Cortex of kidney (tissue), 1 donor: ENCODE data around the gene SOWAHA.
"Not testable (repeated sequence)": the region's sequence is repeated elsewhere in the genome, so short reads cannot be mapped to it uniquely, and the experiment has no call there.

Experiments used
- DNase-seq: peaks from one replicate; lab custom pipeline; 2025; lab: John Stamatoyannopoulos, UW

SOWAHA gene

GRCh38 chr5:132778129-132778528, 35.0 kb upstream of the SOWAHA start:
- no peak for DNase-seq

- DNase-seq = no peak
These were observed 34.2 kb upstream of the SOWAHA start for GRCh38 chr5:132778856-132779255.

- DNase-seq = no peak
These were observed 33.1 kb upstream of the SOWAHA start for GRCh38 chr5:132779961-132780360.

GRCh38 chr5:132780577-132780976, 32.5 kb upstream of the SOWAHA start:
- no peak for DNase-seq

- DNase-seq = no peak
These were observed 32.1 kb upstream of the SOWAHA start for GRCh38 chr5:132781029-132781428.

GRCh38 chr5:132782101-132782500, 31.0 kb upstream of the SOWAHA start:
- no peak for DNase-seq

GRCh38 chr5:132785365-132785764, 27.7 kb upstream of the SOWAHA start:
- DNase-seq = no peak

GRCh38 chr5:132785864-132786263, 27.2 kb upstream of the SOWAHA start:
- DNase-seq = no peak

GRCh38 chr5:132787076-132787475, 26.0 kb upstream of the SOWAHA start:
- DNase-seq = no peak

GRCh38 chr5:132788508-132788907, 24.6 kb upstream of the SOWAHA start:
- DNase-seq = no peak

GRCh38 chr5:132788990-132789886, 23.9 kb upstream of the SOWAHA start:
- DNase-seq = no peak

GRCh38 chr5:132790201-132790865, 22.8 kb upstream of the SOWAHA start:
- no peak for DNase-seq

- DNase-seq = no peak
These were observed 22.1 kb upstream of the SOWAHA start for GRCh38 chr5:132791026-132791425.

GRCh38 chr5:132797651-132798050, 15.5 kb upstream of the SOWAHA start:
- DNase-seq = no peak

GRCh38 chr5:132799392-132799791, 13.7 kb upstream of the SOWAHA start:
- no peak for DNase-seq

GRCh38 chr5:132800545-132800944, 12.6 kb upstream of the SOWAHA start:
- no peak for DNase-seq

- no peak for DNase-seq
These were observed 10.9 kb upstream of the SOWAHA start for GRCh38 chr5:132802044-132802684.

- DNase-seq = not testable (repeated sequence)
These were observed 10.4 kb upstream of the SOWAHA start for GRCh38 chr5:132802685-132803066.

GRCh38 chr5:132804219-132804618, 8.9 kb upstream of the SOWAHA start:
- DNase-seq = not testable (repeated sequence)

- DNase-seq = not testable (repeated sequence)
These were observed 7.2 kb upstream of the SOWAHA start for GRCh38 chr5:132805872-132806271.

GRCh38 chr5:132806804-132807162, 6.3 kb upstream of the SOWAHA start:
- not testable (repeated sequence) for DNase-seq

- DNase-seq = no peak
These were observed 5.8 kb upstream of the SOWAHA start for GRCh38 chr5:132807163-132807838.
